T follicular helper cell (primary cell): ENCODE results near the gene PTPRCAP.

Experiments
- DNase-seq: peaks from one replicate; pipeline ENCODE4 v3.0.0-alpha.2; 2020; ENCODE audit warnings: low read depth

PTPRCAP gene

GRCh38 chr11:67423891-67424613 is 13.4 kb downstream of the PTPRCAP start:
- no peak for DNase-seq

- DNase-seq, result no peak
These were observed 14.0 kb downstream of the PTPRCAP start for GRCh38 chr11:67423466-67423865.

GRCh38 chr11:67422891-67423290 is 14.6 kb downstream of the PTPRCAP start:
- no peak for DNase-seq

GRCh38 chr11:67421430-67422031 is 16.0 kb downstream of the PTPRCAP start:
- no peak for DNase-seq

- peak; percentile 98 for DNase-seq
These were observed 16.6 kb downstream of the PTPRCAP start for GRCh38 chr11:67420646-67421429.

GRCh38 chr11:67420147-67420645 is 17.3 kb downstream of the PTPRCAP start:
- no peak for DNase-seq

GRCh38 chr11:67419325-67420049 is 18.0 kb downstream of the PTPRCAP start:
- no peak for DNase-seq

- DNase-seq, result no peak
These were observed 18.8 kb downstream of the PTPRCAP start for GRCh38 chr11:67418476-67419281.

- no peak for DNase-seq
These were observed 20.1 kb downstream of the PTPRCAP start for GRCh38 chr11:67417425-67417824.

GRCh38 chr11:67416416-67417335 is 20.8 kb downstream of the PTPRCAP start:
- DNase-seq, result peak; percentile 84

- no peak for DNase-seq
These were observed 21.8 kb downstream of the PTPRCAP start, which contains the start of gene CARNS1 for GRCh38 chr11:67415501-67416304. TSS of gene CARNS1 (plus strand) at chr11:67415678. CDS start at chr11:67416200, 522 bp downstream.

- DNase-seq, result no peak
These were observed 24.1 kb downstream of the PTPRCAP start for GRCh38 chr11:67413266-67413849.

- no peak for DNase-seq
These were observed 24.8 kb downstream of the PTPRCAP start for GRCh38 chr11:67412495-67413179.

GRCh38 chr11:67411785-67412152 is 25.7 kb downstream of the PTPRCAP start:
- no peak for DNase-seq

- DNase-seq, result no peak
These were observed 26.3 kb downstream of the PTPRCAP start for GRCh38 chr11:67410984-67411784.

- DNase-seq, result no peak
These were observed 27.1 kb downstream of the PTPRCAP start for GRCh38 chr11:67410369-67410831.

- no peak for DNase-seq
These were observed 27.6 kb downstream of the PTPRCAP start for GRCh38 chr11:67409781-67410368.
